SK-N-SH treated with all-trans-retinoic acid at 6 μM for 48 hours (cell line): ENCODE results near the gene GPRC6A.

Source experiments
- ATAC-seq: fragments of 200-7000 bp; cut with Tn5 transposase; 3 replicates; pipeline ENCODE4 v1.9.1; 2020; ENCODE audit warnings: mild to moderate bottlenecking, moderate library complexity
- ARNTL ChIP-seq: fragments of 450-650 bp; formaldehyde crosslinking; IDR thresholded peaks from 2 replicates; pipeline ENCODE4 v1.5.0; 2020; ENCODE audit warnings: low read depth, mild to moderate bottlenecking, moderate library complexity, borderline replicate concordance
- BACH2 ChIP-seq: fragments of 250-450 bp; sonication (Bioruptor Pico); IDR thresholded peaks from 2 replicates; pipeline ENCODE4 v1.9.0; 2021; ENCODE audit warnings: mild to moderate bottlenecking, borderline replicate concordance
- CSDC2 ChIP-seq: fragments of 250-450 bp; sonication (Bioruptor Pico); IDR thresholded peaks from 2 replicates; pipeline ENCODE4 v1.5.0; 2020; ENCODE audit warnings: mild to moderate bottlenecking, moderate library complexity
- ESRRG ChIP-seq: fragments of 250-450 bp; sonication (Bioruptor Pico); IDR thresholded peaks from 2 replicates; pipeline ENCODE4 v1.6.1; 2021; ENCODE audit warnings: mild to moderate bottlenecking
- GLIS3 ChIP-seq: fragments of 250-450 bp; sonication (Bioruptor Pico); IDR thresholded peaks from 2 replicates; pipeline ENCODE4 v1.5.0; 2020; ENCODE audit warnings: mild to moderate bottlenecking, moderate library complexity
- ISL1 ChIP-seq: fragments of 250-450 bp; sonication (Bioruptor Pico); IDR thresholded peaks from 2 replicates; pipeline ENCODE4 v2.1.2; 2022; ENCODE audit warnings: mild to moderate bottlenecking, moderate library complexity
- OSR1 ChIP-seq: fragments of 250-450 bp; sonication (Bioruptor Pico); IDR thresholded peaks from 2 replicates; pipeline ENCODE4 v1.8.0; 2022; ENCODE audit warnings: moderate library complexity, mild to moderate bottlenecking, inconsistent platforms
- PPARA ChIP-seq: fragments of 250-450 bp; sonication (Bioruptor Pico); IDR thresholded peaks from 2 replicates; pipeline ENCODE4 v1.5.0; 2020; ENCODE audit warnings: mild to moderate bottlenecking, borderline replicate concordance
- RARB ChIP-seq: fragments of 250-450 bp; sonication (Bioruptor Pico); IDR thresholded peaks from 2 replicates; pipeline ENCODE4 v1.8.0; 2021; ENCODE audit warnings: mild to moderate bottlenecking, moderate library complexity
- SNAI2 ChIP-seq: fragments of 250-450 bp; sonication (Bioruptor Pico); IDR thresholded peaks from 2 replicates; pipeline ENCODE4 v1.5.0; 2020; ENCODE audit warnings: mild to moderate bottlenecking, moderate library complexity
- TCF4 ChIP-seq: fragments of 250-450 bp; sonication (Bioruptor Pico); IDR thresholded peaks from 2 replicates; pipeline ENCODE4 v1.8.0; 2021; ENCODE audit warnings: mild to moderate bottlenecking, moderate library complexity, borderline replicate concordance
- ZFP3 ChIP-seq: fragments of 250-450 bp; sonication (Bioruptor Pico); IDR thresholded peaks from 2 replicates; pipeline ENCODE4 v1.5.0; 2020; ENCODE audit warnings: mild to moderate bottlenecking, moderate library complexity
- ZFP30 ChIP-seq: fragments of 450-650 bp; formaldehyde crosslinking; IDR thresholded peaks from 2 replicates; pipeline ENCODE4 v1.5.0; 2022; ENCODE audit warnings: mild to moderate bottlenecking, moderate library complexity
- ZNF565 ChIP-seq: fragments of 450-650 bp; formaldehyde crosslinking; conservative IDR thresholded peaks from 2 replicates; pipeline ENCODE4 v1.5.0; 2020; ENCODE audit warnings: low read depth, mild to moderate bottlenecking, moderate library complexity
- ZNF70 ChIP-seq: fragments of 450-650 bp; formaldehyde crosslinking; IDR thresholded peaks from 2 replicates; pipeline ENCODE4 v1.5.0; 2020; ENCODE audit warnings: mild to moderate bottlenecking, moderate library complexity
- ZNF8 ChIP-seq: fragments of 450-650 bp; formaldehyde crosslinking; IDR thresholded peaks from 2 replicates; pipeline ENCODE4 v1.5.0; 2020; ENCODE audit warnings: mild to moderate bottlenecking, moderate library complexity
- TF ChIP-seq, protein P1 (sequence below): fragments of 250-450 bp; sonication (Bioruptor Pico); IDR thresholded peaks from 2 replicates; pipeline ENCODE4 v1.5.1; 2021; ENCODE audit warnings: mild to moderate bottlenecking, moderate library complexity
- TF ChIP-seq, protein P2 (sequence below): fragments of 250-450 bp; sonication (Bioruptor Pico); IDR thresholded peaks from 2 replicates; pipeline ENCODE4 v1.5.0; 2020; ENCODE audit warnings: mild to moderate bottlenecking, moderate library complexity
- TF ChIP-seq, protein P3 (sequence below): fragments of 250-450 bp; sonication (Bioruptor Pico); IDR thresholded peaks from 2 replicates; pipeline ENCODE4 v1.8.0; 2021; ENCODE audit warnings: low read depth, mild to moderate bottlenecking, moderate library complexity, borderline replicate concordance
- TF ChIP-seq, protein P4 (sequence below): fragments of 250-450 bp; sonication (Bioruptor Pico); IDR thresholded peaks from 2 replicates; pipeline ENCODE4 v1.5.1; 2020; ENCODE audit warnings: low read depth, mild to moderate bottlenecking, moderate library complexity
- TF ChIP-seq, protein P5 (sequence below): fragments of 250-450 bp; sonication (Bioruptor Pico); IDR thresholded peaks from 2 replicates; pipeline ENCODE4 v1.8.0; 2020; ENCODE audit warnings: mild to moderate bottlenecking, moderate library complexity, borderline replicate concordance

Gene GPRC6A

DNA sequence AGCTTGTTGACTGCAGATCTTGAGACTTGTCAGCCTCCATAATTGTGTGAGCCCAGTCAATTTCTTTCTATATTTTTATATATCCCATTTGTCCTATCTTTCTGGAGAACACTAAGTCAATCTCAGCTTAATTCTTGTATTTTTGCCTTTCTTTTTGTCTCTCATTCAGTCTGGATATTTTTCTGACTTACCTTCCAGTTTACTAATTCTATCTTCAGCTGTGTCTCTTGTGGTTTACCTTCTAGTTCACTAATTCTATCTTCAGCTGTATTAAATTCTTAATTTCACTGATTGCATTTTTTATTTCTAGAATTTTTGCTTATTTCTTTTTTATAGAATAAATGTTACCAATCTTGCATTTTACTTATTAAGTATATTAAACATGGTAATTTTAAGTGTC is 30.4 kb upstream of the GPRC6A start:
- ATAC-seq = no peak
- peak; percentile 96 for TF ChIP-seq ZFP30 (CRISPR knock-in tag)
- TF ChIP-seq, protein P1, sequence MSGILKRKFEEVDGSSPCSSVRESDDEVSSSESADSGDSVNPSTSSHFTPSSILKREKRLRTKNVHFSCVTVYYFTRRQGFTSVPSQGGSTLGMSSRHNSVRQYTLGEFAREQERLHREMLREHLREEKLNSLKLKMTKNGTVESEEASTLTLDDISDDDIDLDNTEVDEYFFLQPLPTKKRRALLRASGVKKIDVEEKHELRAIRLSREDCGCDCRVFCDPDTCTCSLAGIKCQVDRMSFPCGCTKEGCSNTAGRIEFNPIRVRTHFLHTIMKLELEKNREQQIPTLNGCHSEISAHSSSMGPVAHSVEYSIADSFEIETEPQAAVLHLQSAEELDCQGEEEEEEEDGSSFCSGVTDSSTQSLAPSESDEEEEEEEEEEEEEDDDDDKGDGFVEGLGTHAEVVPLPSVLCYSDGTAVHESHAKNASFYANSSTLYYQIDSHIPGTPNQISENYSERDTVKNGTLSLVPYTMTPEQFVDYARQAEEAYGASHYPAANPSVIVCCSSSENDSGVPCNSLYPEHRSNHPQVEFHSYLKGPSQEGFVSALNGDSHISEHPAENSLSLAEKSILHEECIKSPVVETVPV (CRISPR knock-in tag) = no peak

DNA sequence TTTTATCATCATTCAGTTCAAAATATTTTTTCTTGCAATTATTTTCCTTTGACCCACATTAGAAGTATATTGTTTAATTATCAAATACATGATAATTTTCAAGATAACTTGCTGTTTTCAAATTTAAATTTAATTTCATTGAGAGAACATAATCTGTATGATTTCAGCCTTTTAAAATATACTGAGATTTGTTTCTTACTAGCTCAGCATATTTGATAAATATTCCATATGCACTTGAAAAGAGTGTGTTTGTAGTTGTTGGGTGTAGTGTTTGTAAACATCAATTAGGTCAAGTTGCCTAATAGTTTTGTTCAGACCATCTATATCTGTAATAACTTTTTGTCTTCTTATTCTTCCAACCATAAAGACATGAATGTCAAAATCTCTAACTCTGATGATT is 29.2 kb upstream of the GPRC6A start:
- no peak for ATAC-seq

DNA sequence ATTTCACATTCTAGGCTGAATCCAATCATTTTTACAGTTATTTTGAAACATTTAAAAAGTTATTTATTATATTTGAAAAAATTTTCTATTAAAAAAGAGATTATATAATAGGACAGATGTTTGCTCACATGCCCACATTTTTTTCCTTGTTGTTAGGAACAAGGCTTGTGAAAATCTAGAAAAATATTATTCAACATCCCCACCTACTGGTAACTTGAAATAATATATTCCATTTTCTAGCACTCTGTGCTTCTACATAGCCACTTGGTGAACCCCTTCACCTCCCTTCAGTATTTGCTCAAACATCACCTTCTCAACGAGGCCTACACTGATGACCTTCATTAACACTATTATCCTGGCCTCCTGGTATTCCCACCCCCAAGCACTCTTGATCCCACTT is 18.3 kb upstream of the GPRC6A start:
- ATAC-seq = peak; percentile 87

More for the DNA sequence above, 29.2 kb upstream of the GPRC6A start:
- no peak for TF ChIP-seq SNAI2 (CRISPR knock-in tag)
- TF ChIP-seq ISL1 (CRISPR knock-in tag) = no peak
- TF ChIP-seq, protein P2, sequence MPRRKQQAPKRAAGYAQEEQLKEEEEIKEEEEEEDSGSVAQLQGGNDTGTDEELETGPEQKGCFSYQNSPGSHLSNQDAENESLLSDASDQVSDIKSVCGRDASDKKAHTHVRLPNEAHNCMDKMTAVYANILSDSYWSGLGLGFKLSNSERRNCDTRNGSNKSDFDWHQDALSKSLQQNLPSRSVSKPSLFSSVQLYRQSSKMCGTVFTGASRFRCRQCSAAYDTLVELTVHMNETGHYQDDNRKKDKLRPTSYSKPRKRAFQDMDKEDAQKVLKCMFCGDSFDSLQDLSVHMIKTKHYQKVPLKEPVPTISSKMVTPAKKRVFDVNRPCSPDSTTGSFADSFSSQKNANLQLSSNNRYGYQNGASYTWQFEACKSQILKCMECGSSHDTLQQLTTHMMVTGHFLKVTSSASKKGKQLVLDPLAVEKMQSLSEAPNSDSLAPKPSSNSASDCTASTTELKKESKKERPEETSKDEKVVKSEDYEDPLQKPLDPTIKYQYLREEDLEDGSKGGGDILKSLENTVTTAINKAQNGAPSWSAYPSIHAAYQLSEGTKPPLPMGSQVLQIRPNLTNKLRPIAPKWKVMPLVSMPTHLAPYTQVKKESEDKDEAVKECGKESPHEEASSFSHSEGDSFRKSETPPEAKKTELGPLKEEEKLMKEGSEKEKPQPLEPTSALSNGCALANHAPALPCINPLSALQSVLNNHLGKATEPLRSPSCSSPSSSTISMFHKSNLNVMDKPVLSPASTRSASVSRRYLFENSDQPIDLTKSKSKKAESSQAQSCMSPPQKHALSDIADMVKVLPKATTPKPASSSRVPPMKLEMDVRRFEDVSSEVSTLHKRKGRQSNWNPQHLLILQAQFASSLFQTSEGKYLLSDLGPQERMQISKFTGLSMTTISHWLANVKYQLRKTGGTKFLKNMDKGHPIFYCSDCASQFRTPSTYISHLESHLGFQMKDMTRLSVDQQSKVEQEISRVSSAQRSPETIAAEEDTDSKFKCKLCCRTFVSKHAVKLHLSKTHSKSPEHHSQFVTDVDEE (CRISPR knock-in tag) = no peak
- TF ChIP-seq, protein P3, sequence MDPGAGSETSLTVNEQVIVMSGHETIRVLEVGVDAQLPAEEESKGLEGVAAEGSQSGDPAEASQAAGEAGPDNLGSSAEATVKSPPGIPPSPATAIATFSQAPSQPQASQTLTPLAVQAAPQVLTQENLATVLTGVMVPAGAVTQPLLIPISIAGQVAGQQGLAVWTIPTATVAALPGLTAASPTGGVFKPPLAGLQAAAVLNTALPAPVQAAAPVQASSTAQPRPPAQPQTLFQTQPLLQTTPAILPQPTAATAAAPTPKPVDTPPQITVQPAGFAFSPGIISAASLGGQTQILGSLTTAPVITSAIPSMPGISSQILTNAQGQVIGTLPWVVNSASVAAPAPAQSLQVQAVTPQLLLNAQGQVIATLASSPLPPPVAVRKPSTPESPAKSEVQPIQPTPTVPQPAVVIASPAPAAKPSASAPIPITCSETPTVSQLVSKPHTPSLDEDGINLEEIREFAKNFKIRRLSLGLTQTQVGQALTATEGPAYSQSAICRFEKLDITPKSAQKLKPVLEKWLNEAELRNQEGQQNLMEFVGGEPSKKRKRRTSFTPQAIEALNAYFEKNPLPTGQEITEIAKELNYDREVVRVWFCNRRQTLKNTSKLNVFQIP (CRISPR knock-in tag) = no peak
- TF ChIP-seq, protein P4, sequence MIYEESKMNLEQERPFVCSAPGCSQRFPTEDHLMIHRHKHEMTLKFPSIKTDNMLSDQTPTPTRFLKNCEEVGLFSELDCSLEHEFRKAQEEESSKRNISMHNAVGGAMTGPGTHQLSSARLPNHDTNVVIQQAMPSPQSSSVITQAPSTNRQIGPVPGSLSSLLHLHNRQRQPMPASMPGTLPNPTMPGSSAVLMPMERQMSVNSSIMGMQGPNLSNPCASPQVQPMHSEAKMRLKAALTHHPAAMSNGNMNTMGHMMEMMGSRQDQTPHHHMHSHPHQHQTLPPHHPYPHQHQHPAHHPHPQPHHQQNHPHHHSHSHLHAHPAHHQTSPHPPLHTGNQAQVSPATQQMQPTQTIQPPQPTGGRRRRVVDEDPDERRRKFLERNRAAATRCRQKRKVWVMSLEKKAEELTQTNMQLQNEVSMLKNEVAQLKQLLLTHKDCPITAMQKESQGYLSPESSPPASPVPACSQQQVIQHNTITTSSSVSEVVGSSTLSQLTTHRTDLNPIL (CRISPR knock-in tag) = no peak
- no peak for TF ChIP-seq RARB
- no peak for TF ChIP-seq ARNTL (CRISPR knock-in tag)
- no peak for TF ChIP-seq PPARA (CRISPR knock-in tag)
- TF ChIP-seq, all 23 proteins: peak for 0

More for the DNA sequence above, 18.3 kb upstream of the GPRC6A start:
- no peak for TF ChIP-seq ZNF8
- no peak for TF ChIP-seq SNAI2 (CRISPR knock-in tag)
- no peak for TF ChIP-seq ISL1 (CRISPR knock-in tag)
- TF ChIP-seq BACH2 (CRISPR knock-in tag) = no peak
- TF ChIP-seq, protein P5, sequence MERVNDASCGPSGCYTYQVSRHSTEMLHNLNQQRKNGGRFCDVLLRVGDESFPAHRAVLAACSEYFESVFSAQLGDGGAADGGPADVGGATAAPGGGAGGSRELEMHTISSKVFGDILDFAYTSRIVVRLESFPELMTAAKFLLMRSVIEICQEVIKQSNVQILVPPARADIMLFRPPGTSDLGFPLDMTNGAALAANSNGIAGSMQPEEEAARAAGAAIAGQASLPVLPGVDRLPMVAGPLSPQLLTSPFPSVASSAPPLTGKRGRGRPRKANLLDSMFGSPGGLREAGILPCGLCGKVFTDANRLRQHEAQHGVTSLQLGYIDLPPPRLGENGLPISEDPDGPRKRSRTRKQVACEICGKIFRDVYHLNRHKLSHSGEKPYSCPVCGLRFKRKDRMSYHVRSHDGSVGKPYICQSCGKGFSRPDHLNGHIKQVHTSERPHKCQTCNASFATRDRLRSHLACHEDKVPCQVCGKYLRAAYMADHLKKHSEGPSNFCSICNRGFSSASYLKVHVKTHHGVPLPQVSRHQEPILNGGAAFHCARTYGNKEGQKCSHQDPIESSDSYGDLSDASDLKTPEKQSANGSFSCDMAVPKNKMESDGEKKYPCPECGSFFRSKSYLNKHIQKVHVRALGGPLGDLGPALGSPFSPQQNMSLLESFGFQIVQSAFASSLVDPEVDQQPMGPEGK = no peak
- no peak for TF ChIP-seq ZFP3 (CRISPR knock-in tag)
- TF ChIP-seq OSR1 (CRISPR knock-in tag) = no peak
- no peak for TF ChIP-seq ZNF70 (CRISPR knock-in tag)
- no peak for TF ChIP-seq ZNF565 (CRISPR knock-in tag)
- TF ChIP-seq ESRRG (CRISPR knock-in tag) = no peak
- TF ChIP-seq, protein P1 (CRISPR knock-in tag) = no peak
- no peak for TF ChIP-seq ZFP30 (CRISPR knock-in tag)
- no peak for TF ChIP-seq GLIS3 (CRISPR knock-in tag)
- no peak for TF ChIP-seq PPARA (CRISPR knock-in tag)
- TF ChIP-seq, protein P3 (CRISPR knock-in tag) = no peak
- no peak for TF ChIP-seq CSDC2 (CRISPR knock-in tag)
- no peak for TF ChIP-seq TCF4 (CRISPR knock-in tag)
- TF ChIP-seq, all 23 proteins: peak for 0
